AG04450 (cell line): Measurements from ENCODE around the gene STK33. TPM values are rescaled to one million over a fixed set of nuclear protein-coding genes. Genes with fewer than 3 reads are reported as not detected.

Source experiments
- CTCF ChIA-PET: fragments of 300-600, 350-600 bp; formaldehyde crosslinking; extraction: SDS; loops from one replicate; lab custom pipeline; 2022; ENCODE audit warnings: antibody characterized with exemption, inconsistent platforms; lab: Charles Lee
- POLR2A ChIA-PET: fragments of 350-600 bp; formaldehyde crosslinking; extraction: SDS; loops from one replicate; lab custom pipeline; 2021; ENCODE audit warnings: antibody characterized with exemption, inconsistent platforms; lab: Yijun Ruan, JAX
- DNase-seq: peaks from one replicate; pipeline ENCODE4 v3.0.0-alpha.2; 2011; ENCODE audit warnings: low read depth, low spot score
- H3K27ac ChIP-seq: one replicate; pipeline ENCODE4 v1.5.1; 2012; ENCODE audit warnings: low read depth, low read length, control low read depth
- H3K27me3 ChIP-seq: one replicate; pipeline ENCODE4 v1.6.0; 2012; ENCODE audit warnings: low read length; ENCODE audit not compliant: control insufficient read depth, insufficient read depth
- H3K4me3 ChIP-seq: 2 replicates; pipeline ENCODE4 v1.5.1; 2011; ENCODE audit warnings: mild to moderate bottlenecking, low read depth, low read length, control low read depth
- H3K9me3 ChIP-seq: 2 replicates; pipeline ENCODE4 v1.5.1; 2012; ENCODE audit warnings: low read length; ENCODE audit not compliant: control insufficient read depth, insufficient read depth
- CTCF ChIP-seq: IDR thresholded peaks from 2 replicates; pipeline ENCODE4 v1.5.1; 2011; ENCODE audit warnings: low read depth, low read length, control low read depth, inconsistent platforms
- polyA plus RNA-seq: library from polyadenylated mRNA; depleted of rRNA; stranded (reverse); fragments of >200 nt; gene quantifications from 2 replicates; pipeline ENCODE4 v1.2.3, GENCODE V29; 2011

The STK33 gene
- polyA plus RNA-seq, 1 experiment, result 8.3 TPM

GRCh38 chr11:8523396-8523795, 70.6 kb downstream of the STK33 start:
- TF ChIP-seq CTCF, result no peak
- POLR2A ChIA-PET, result no interaction called here
- no peak overlapping the region for H3K4me3 ChIP-seq
- no peak for DNase-seq
- H3K27ac ChIP-seq, result no peak overlapping the region
- peaks cover 5% of the 10 kb centered on the region; the same call in 1 of the 2 replicates for H3K9me3 ChIP-seq
- no peaks in the 10 kb centered on the region for H3K27me3 ChIP-seq
- CTCF ChIA-PET, result no interaction called here

- Histone ChIP-seq H3K9me3 (no peaks in the 10 kb centered on the region), H3K27ac (no peak overlapping the region), H3K4me3 (no peak overlapping the region), H3K27me3 (no peaks in the 10 kb centered on the region)
- ChIA-PET POLR2A (no interaction called here), CTCF (no interaction called here)
- DNase-seq, result no peak
- TF ChIP-seq CTCF, result no peak
These were observed 81.5 kb downstream of the STK33 start for GRCh38 chr11:8512547-8512946.

GRCh38 chr11:8503910-8504364, 90.1 kb downstream of the STK33 start:
- no peak overlapping the region for H3K27ac ChIP-seq
- H3K27me3 ChIP-seq, result no peaks in the 10 kb centered on the region
- ChIA-PET CTCF (interaction anchor here (1.1 kb wide), 1 partner anchor 240 kb away, joined by 3 read pairs; the partner anchor contains the start of gene LMO1), POLR2A (no interaction called here)
- no peak for DNase-seq
- no peak overlapping the region for H3K4me3 ChIP-seq
- no peaks in the 10 kb centered on the region for H3K9me3 ChIP-seq
- no peak for TF ChIP-seq CTCF

- CTCF ChIA-PET, result no interaction called here
- no peak overlapping the region for H3K4me3 ChIP-seq
- no peak for TF ChIP-seq CTCF
- no peak for DNase-seq
- H3K9me3 ChIP-seq, result no peaks in the 10 kb centered on the region
- POLR2A ChIA-PET, result no interaction called here
- H3K27ac ChIP-seq, result no peak overlapping the region
- H3K27me3 ChIP-seq, result no peaks in the 10 kb centered on the region
These were observed 92.2 kb downstream of the STK33 start for GRCh38 chr11:8501836-8502235.

GRCh38 chr11:8488395-8488794, 105.6 kb downstream of the STK33 start:
- Histone ChIP-seq H3K27ac (no peak overlapping the region), H3K9me3 (peaks cover 9% of the 10 kb centered on the region), H3K4me3 (no peak overlapping the region), H3K27me3 (no peaks in the 10 kb centered on the region)
- no peak for DNase-seq
- ChIA-PET CTCF (interaction anchor here (0.8 kb wide), 1 partner anchor 296 kb away, joined by 4 read pairs; no protein-coding TSS in a partner anchor), POLR2A (no interaction called here)
- no peak for TF ChIP-seq CTCF
